ENCODE data around the gene JAGN1. TPM values are rescaled to one million over a fixed set of nuclear protein-coding genes. Genes with fewer than 3 reads are reported as not detected.
"Not testable (repeated sequence)": the region's sequence is repeated elsewhere in the genome, so short reads cannot be mapped to it uniquely, and the experiment has no call there.

Gene JAGN1
- total and polyA plus RNA-seq, 7 donors = 24.7 to 55.1 (median 39.2) TPM

- DNase-seq = no peak
- TF ChIP-seq POLR2AphosphoS5 (IDR thresholded peaks at IDR 0.05) (no peak), POLR2A (IDR thresholded peaks at IDR 0.05) (no peak), CTCF (IDR thresholded peaks at IDR 0.05) (no peak), EP300 (IDR thresholded peaks at IDR 0.05) (no peak)
- intact Hi-C loops (cut with DNase I) = no loop called here
- 14 to 51% methylated on average over 4 of the region's 4 CpGs for WGBS, 2 donors
- Histone ChIP-seq H3K27me3 (no peaks in the 10 kb centered on the region), H3K9me3 (no peaks in the 10 kb centered on the region), H3K4me3 (no peak overlapping the region), H3K27ac (peak overlapping the region in 1 of 4 donors; percentile 18), H3K36me3 (peaks cover 0 to 11% (median 5%) of the 10 kb centered on the region in 4 donors), H3K4me1 (peaks cover 0 to 31% (median 26%) of the 10 kb centered on the region in 4 donors)
Measured at GRCh38 chr3:9897408-9898372, 7.3 kb downstream of the JAGN1 start.

GRCh38 chr3:9898467-9899241, 8.2 kb downstream of the JAGN1 start:
- no peak for DNase-seq
- Histone ChIP-seq H3K27me3 (no peaks in the 10 kb centered on the region), H3K27ac (no peak overlapping the region), H3K9me3 (no peaks in the 10 kb centered on the region), H3K4me3 (no peak overlapping the region), H3K4me1 (peaks cover 0 to 26% (median 20%) of the 10 kb centered on the region in 4 donors), H3K36me3 (peaks cover 0 to 2% (median under 1%) of the 10 kb centered on the region in 4 donors)
- intact Hi-C loops (cut with DNase I) = no loop called here
- WGBS, 2 donors = 15 to 63% methylated on average over 8 of the region's 8 CpGs
- TF ChIP-seq CTCF (IDR thresholded peaks at IDR 0.05) = no peak
- TF ChIP-seq POLR2A (IDR thresholded peaks at IDR 0.05) = no peak
- TF ChIP-seq EP300 (IDR thresholded peaks at IDR 0.05) = no peak
- no peak for TF ChIP-seq POLR2AphosphoS5 (IDR thresholded peaks at IDR 0.05)

- DNase-seq = no peak
- intact Hi-C loops (cut with DNase I) = no loop called here
- no peaks in the 10 kb centered on the region for H3K27me3 ChIP-seq
- 14 to 60% methylated on average over 3 of the region's 3 CpGs for WGBS, 2 donors
- no peaks in the 10 kb centered on the region for H3K9me3 ChIP-seq
- H3K4me3 ChIP-seq = no peak overlapping the region
- no peaks in the 10 kb centered on the region for H3K36me3 ChIP-seq
- no peak overlapping the region for H3K27ac ChIP-seq
- TF ChIP-seq EP300 (IDR thresholded peaks at IDR 0.05) (no peak), POLR2AphosphoS5 (IDR thresholded peaks at IDR 0.05) (no peak), POLR2A (IDR thresholded peaks at IDR 0.05) (no peak), CTCF (IDR thresholded peaks at IDR 0.05) (no peak)
- H3K4me1 ChIP-seq = peaks cover 0 to 19% (median 15%) of the 10 kb centered on the region in 4 donors
Measured at GRCh38 chr3:9899289-9899791, 8.9 kb downstream of the JAGN1 start.

GRCh38 chr3:9900965-9901415, 10.6 kb downstream of the JAGN1 start:
- DNase-seq; intact Hi-C loops (cut with DNase I): not testable (repeated sequence)
- peaks cover 0 to 19% (median 15%) of the 10 kb centered on the region in 4 donors for H3K4me1 ChIP-seq

GRCh38 chr3:9901967-9902366, 11.6 kb downstream of the JAGN1 start:
- DNase-seq = no peak
- no peak for TF ChIP-seq POLR2AphosphoS5 (IDR thresholded peaks at IDR 0.05)
- no peak for TF ChIP-seq EP300 (IDR thresholded peaks at IDR 0.05)
- TF ChIP-seq POLR2A (IDR thresholded peaks at IDR 0.05) = no peak
- no peak for TF ChIP-seq CTCF (IDR thresholded peaks at IDR 0.05)
- no peak overlapping the region for H3K27ac ChIP-seq

More at GRCh38 chr3:9900965-9901415, 10.6 kb downstream of the JAGN1 start:
- H3K36me3 ChIP-seq, H3K27me3 ChIP-seq, H3K27ac ChIP-seq, H3K9me3 ChIP-seq, H3K4me3 ChIP-seq: not testable (repeated sequence)
- 29 to 72% methylated on average over 6 of the region's 6 CpGs for WGBS, 2 donors

More at GRCh38 chr3:9901967-9902366, 11.6 kb downstream of the JAGN1 start:
- H3K4me3 ChIP-seq = no peak overlapping the region
- H3K4me1 ChIP-seq = peaks cover 0 to 19% (median 15%) of the 10 kb centered on the region in 4 donors
- H3K9me3 ChIP-seq = no peaks in the 10 kb centered on the region
- no peaks in the 10 kb centered on the region for H3K36me3 ChIP-seq
- 39 to 42% methylated on average over 5 of the region's 5 CpGs for WGBS, 2 donors
- H3K27me3 ChIP-seq = no peaks in the 10 kb centered on the region
- intact Hi-C loops (cut with DNase I) = no loop called here
